ENCODE results near the gene SMARCA4. TPM values are rescaled to one million over a fixed set of nuclear protein-coding genes. Genes with fewer than 3 reads are reported as not detected.
A peak's percentile ranks its signal among the peaks of the same experiment; 100 is the strongest.

The SMARCA4 gene
- total RNA-seq, 1 donor from 2014 or later: 274 TPM

GRCh38 chr19:10921199-10921909 lies 39.5 kb upstream of the SMARCA4 start:
- H3K36me3 Mint-ChIP-seq: peaks cover 17% of the 10 kb centered on the region
- H3K9me3 Mint-ChIP-seq: no peaks in the 10 kb centered on the region
- no peak for TF ChIP-seq CTCF (IDR thresholded peaks at IDR 0.05; ENCODE audit: unreplicated experiment)
- no peak for DNase-seq (ENCODE audit: low spot score in 2 of 2, unreplicated experiment in 2 of 2)
- H3K4me3 Mint-ChIP-seq: no peak overlapping the region
- no peak overlapping the region for H3K27ac Mint-ChIP-seq
- H3K27me3 Mint-ChIP-seq (ENCODE audit: low read depth): no peaks in the 10 kb centered on the region
- no peaks in the 10 kb centered on the region for H3K4me1 Mint-ChIP-seq

GRCh38 chr19:10921910-10922637 lies 38.8 kb upstream of the SMARCA4 start:
- Mint-ChIP-seq H3K9me3 (no peaks in the 10 kb centered on the region), H3K27me3 (ENCODE audit: low read depth) (no peaks in the 10 kb centered on the region), H3K4me3 (no peak overlapping the region), H3K36me3 (peaks cover 17% of the 10 kb centered on the region), H3K4me1 (peaks cover under 1% of the 10 kb centered on the region), H3K27ac (peak overlapping the region; percentile 50)
- no peak for TF ChIP-seq CTCF (IDR thresholded peaks at IDR 0.05; ENCODE audit: unreplicated experiment)
- DNase-seq (ENCODE audit: low spot score in 2 of 2, unreplicated experiment in 2 of 2): no peak

- Mint-ChIP-seq H3K27ac (peak overlapping the region; percentile 50), H3K4me1 (peaks cover 6% of the 10 kb centered on the region), H3K36me3 (peaks cover 16% of the 10 kb centered on the region), H3K27me3 (ENCODE audit: low read depth) (no peaks in the 10 kb centered on the region), H3K4me3 (no peak overlapping the region), H3K9me3 (no peaks in the 10 kb centered on the region)
- no peak for TF ChIP-seq CTCF (IDR thresholded peaks at IDR 0.05; ENCODE audit: unreplicated experiment)
- DNase-seq (ENCODE audit: low spot score in 2 of 2, unreplicated experiment in 2 of 2): no peak
These were observed 38.2 kb upstream of the SMARCA4 start for GRCh38 chr19:10922638-10923014.

- Mint-ChIP-seq H3K4me1 (peaks cover 10% of the 10 kb centered on the region), H3K9me3 (no peaks in the 10 kb centered on the region), H3K36me3 (peaks cover 16% of the 10 kb centered on the region), H3K27ac (no peak overlapping the region), H3K27me3 (ENCODE audit: low read depth) (no peaks in the 10 kb centered on the region), H3K4me3 (no peak overlapping the region)
- TF ChIP-seq CTCF (IDR thresholded peaks at IDR 0.05; ENCODE audit: unreplicated experiment): no peak
- DNase-seq (ENCODE audit: low spot score in 2 of 2, unreplicated experiment in 2 of 2): no peak
These were observed 37.3 kb upstream of the SMARCA4 start for GRCh38 chr19:10923260-10924112.

- no peak for DNase-seq (ENCODE audit: low spot score in 2 of 2, unreplicated experiment in 2 of 2)
- Mint-ChIP-seq H3K9me3 (no peaks in the 10 kb centered on the region), H3K4me1 (peaks cover 13% of the 10 kb centered on the region), H3K27ac (no peak overlapping the region), H3K27me3 (ENCODE audit: low read depth) (no peaks in the 10 kb centered on the region), H3K36me3 (peaks cover 9% of the 10 kb centered on the region), H3K4me3 (no peak overlapping the region)
- no peak for TF ChIP-seq CTCF (IDR thresholded peaks at IDR 0.05; ENCODE audit: unreplicated experiment)
These were observed 36.2 kb upstream of the SMARCA4 start for GRCh38 chr19:10924597-10924996.

All from mesothelial cell of epicardium (in vitro differentiated cells).